ENCODE results near the gene CHFR.
A peak's percentile ranks its signal among the peaks of the same experiment; 100 is the strongest.

CHFR gene

GRCh38 chr12:132787877-132788276 lies 99.5 kb downstream of the CHFR start:
- intact Hi-C loops (cut with DNase I), result no loop called here
- DNase-seq, result no peak

GRCh38 chr12:132786192-132786591 lies 101.2 kb downstream of the CHFR start:
- intact Hi-C loops (cut with DNase I), result no loop called here
- no peak for DNase-seq

- intact Hi-C loops (cut with DNase I), result no loop called here
These were observed 102.8 kb downstream of the CHFR start for GRCh38 chr12:132784580-132784979.

GRCh38 chr12:132783917-132784531 lies 103.4 kb downstream of the CHFR start:
- DNase-seq, result peak in 4 of 10 donors; percentile 38 to 93 (median 41)
- intact Hi-C loops (cut with DNase I), result no loop called here

More at GRCh38 chr12:132784580-132784979, 102.8 kb downstream of the CHFR start:
- no peak for DNase-seq
